GM19035 (cell line): Measurements from ENCODE around the gene B3GNT4.
"Not testable (repeated sequence)": the region's sequence is repeated elsewhere in the genome, so short reads cannot be mapped to it uniquely, and the experiment has no call there.

ENCODE experiments used
- ATAC-seq: cut with Tn5 transposase; IDR thresholded peaks from one replicate; pipeline ENCODE4 v1.9.1; 2021; ENCODE audit not compliant: unreplicated experiment

B3GNT4 gene

DNA sequence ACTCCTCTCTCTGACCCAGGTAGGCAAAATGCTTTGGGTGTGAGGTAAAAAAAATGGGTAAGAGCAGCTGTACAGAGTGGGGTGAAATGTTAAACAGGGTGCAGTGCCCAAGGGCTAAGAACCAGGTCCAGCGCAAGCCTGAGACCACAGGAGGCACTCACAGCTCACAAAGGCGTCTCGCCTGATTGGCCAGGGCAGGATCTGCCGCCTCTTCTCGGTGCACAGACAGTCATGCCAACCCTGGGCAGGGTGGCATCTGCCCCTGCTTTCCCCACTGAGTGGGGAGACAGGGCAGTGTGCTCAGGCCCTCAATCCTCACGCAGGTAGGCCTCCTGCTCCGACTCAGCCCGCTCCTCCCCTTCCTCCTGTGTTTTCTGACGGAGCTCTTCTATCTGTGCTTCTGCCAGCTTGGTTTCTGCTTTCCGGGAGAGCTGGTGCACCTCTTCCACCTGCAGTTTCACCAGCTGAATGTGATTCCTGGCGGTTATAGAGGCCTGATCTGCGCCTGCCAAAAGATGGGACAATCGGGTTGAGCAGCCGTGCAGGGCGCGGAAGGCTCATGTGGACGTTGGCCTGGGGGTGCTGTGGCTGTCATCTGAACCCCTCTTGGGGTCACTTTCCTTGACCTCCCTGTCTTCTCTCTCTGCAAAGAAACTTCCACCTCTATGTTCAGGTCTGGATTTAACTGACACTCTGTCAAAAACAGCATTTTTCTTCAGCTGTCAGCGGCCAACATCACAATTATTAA, 4.7 kb downstream of the B3GNT4 start:
- no peak for ATAC-seq

DNA sequence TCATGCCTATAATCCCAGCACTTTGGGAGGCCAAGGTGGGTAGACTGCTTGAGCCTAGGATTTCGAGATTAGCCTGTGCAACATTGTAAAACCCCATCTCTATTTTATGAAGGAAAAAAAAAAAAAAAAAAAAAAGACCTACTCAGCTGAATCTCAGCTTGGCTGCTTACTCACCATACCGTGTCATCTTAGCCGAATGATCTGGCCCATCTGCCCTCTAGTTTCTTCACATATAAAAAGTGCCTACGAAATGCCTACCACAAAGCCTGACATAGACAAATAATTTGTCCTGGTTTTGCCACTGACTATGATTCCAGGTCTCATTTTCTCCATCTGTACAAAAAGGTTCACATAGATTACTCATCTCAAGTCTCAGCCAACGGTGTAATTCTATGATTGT, 12.3 kb downstream of the B3GNT4 start:
- no peak for ATAC-seq

DNA sequence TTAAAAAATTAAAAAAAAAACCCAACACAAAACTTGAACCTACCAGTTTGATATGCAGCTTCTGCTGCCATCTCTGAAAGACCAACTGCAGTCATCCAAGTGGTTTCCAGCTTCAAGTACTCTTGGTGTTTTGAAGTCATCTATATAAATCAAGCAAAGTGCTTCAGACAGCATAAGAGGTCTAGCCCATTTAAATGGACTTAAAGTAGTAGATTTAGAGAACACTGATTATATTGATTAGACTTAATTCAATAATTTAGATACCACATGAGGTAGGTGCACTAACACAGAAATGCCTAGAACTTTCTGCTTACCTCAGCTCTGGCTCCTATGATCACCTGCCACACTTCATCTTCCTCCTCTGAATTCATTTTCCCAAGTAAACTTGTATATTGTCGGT, 12.9 kb downstream of the B3GNT4 start:
- no peak for ATAC-seq

DNA sequence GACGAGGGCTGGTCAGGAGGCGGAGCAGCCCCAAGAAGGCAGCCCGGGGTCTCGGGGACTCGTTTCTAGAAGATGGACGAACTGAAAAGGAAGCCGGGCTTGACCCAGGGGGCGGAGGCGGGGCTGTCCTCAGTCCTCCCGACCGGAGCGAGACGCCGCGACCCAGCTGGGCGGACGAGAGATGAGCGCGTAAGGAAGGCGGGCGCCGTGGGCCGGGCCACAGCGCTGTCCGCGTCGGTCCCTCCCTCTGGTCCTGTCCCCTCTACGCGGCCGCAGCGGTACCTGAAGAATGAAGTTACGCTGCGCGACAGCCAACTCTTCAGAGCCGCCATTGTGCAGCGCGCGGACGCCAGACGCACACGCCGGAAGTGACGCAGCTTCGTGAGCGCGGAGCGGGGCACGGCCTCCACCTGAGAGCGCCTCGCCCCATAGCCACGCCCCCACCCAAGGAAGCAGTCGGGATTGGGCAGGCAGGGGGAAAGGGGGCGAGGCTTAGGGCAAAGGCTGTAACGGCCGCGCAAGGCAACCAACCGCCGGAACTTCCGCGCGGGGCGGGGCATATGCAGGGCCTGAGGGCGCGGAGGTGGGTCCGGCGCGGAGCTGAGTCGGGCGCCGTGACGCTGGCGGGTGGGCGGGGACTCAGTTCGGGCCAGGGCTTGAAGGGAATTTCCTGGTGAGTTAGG, 22.3 kb downstream of the B3GNT4 start, which contains the start of gene DIABLO:
DIABLO (minus strand) TSS at position 370 of the 683 bp plus-strand sequence; CDS start at position 332, 38 bp downstream.
- ATAC-seq, result peak; percentile 86

DNA sequence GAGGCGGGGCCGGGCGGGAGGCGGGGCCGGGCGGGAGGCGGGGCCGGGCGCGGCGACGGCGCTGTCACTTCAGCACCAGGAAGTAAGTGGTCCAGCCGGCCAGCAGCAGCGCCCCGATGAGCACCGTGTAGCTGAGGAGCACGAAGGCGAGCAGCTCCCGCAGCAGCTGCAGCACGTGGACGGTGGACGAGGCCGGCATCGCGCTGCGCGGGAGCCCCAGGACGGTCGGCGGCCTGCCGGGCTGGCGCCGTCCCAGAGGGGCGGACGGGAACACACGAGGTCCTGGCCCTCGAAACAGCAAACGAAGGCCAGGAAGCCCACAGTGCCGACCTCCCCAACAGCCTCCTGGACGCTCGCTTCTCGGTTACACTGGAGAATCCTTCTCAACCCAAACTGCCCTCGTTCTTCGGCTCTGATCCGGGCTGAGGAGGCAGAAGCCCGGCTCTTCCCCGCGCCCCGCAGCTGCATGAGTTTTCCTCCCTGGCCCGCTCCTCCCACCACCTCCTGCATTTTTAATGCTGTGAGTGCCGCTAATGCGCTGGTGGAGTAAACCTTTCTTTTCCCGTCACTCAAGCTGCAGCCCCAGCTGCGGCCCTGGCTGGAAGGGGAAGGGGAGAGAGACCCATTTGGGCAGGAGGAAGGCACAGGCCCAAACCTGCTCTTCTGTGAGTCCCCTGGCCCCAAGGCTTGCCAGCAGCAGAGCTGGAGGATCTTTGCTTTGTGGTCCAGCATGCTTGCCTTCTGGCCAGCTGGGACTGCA, 23.0 kb downstream of the B3GNT4 start:
- no peak for ATAC-seq

DNA sequence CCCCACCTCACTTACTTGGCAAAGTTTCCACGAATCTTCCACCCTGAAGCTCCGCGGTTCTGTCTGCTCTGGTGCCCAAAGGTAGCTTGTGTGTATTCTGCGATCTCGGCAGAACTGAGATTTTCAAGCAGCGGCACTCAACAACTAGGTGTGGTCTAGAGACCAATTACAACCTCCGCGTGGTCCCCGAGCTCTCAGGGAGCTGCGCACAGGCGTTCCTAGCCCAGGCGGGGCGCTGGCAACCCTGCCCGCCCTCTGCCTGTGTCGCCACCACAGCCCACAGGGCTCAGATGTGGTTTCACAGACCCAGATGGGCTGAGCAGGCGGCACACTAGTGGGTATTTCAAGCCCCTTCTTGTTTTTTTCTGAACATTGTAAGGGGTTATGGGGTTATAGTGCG, 23.8 kb downstream of the B3GNT4 start:
- no peak for ATAC-seq

DNA sequence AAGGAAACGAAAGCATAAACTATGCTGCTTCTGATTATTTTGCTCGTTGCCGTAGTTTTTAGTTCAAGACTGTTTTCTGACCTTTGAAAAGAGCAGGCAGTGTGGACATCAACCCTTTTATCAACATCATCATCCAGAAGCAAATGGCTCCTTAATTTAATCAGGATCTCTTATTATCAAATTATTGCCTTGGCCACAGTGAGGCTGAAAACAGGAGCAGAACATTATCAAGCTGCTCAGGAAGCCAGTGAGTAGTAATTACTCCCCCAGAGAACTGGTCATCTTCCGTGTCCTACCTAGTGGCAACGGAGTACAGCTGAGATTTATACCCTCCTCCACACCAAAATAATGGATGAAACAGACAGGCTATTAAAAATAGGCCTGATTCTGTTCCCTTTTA, 24.6 kb downstream of the B3GNT4 start:
- ATAC-seq, result no peak

DNA sequence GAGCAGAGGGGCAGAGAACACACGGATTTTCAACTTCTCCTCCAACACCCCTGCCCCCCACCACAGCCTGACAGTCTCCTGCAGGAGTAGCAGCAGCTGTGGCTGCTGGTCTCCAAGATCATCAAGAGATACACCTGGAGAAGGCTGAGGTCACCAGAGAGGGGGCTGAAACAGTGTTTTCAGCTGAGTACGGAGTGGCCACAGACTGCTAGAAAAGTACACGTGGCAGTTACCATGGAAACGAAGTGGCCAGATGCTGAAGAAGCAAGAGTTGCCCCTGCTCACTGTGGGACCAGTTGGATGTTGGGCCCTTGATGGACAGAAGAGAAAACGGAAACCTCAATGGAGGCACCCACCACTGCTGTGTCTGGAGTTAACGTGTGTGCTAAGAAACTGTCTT, 27.3 kb downstream of the B3GNT4 start:
- no peak for ATAC-seq

DNA sequence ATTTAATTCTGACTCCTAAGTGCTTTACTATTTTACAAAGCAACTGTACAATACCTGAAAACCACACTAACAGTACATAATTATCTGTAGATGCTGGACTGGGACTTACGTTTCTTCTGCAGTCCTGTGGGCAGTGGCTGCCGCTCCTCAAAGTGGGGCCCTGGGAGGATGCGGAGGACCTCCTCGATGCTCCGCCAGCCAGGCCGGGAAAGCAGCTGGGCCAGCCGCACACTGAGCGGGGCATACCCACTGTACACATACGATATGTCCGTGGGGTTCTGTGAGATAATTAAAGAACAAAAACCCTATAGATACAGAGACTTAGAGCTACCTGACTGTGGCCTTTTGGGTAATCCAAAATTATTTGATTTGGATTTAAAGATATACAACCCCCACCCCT, 29.2 kb downstream of the B3GNT4 start:
- no peak for ATAC-seq

DNA sequence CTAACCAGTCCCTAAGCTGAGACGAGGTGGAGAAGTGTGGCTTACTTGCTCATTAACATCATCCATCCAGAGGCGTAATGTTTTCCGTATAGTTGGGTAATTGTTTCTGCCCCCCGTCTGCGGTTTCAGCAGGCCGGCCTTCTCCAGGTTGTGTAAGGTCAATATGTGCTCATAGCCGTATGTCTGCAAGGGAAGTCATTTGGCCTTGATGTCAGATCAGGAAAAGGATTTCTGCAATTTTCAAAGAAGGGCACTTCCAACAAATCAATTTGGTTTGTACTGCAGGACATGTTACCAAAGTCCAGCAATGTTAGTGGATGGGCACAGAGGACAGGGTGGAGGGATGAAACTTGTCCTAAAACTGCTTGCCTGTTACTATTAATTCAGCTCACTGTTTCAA, 32.2 kb downstream of the B3GNT4 start:
- no peak for ATAC-seq

DNA sequence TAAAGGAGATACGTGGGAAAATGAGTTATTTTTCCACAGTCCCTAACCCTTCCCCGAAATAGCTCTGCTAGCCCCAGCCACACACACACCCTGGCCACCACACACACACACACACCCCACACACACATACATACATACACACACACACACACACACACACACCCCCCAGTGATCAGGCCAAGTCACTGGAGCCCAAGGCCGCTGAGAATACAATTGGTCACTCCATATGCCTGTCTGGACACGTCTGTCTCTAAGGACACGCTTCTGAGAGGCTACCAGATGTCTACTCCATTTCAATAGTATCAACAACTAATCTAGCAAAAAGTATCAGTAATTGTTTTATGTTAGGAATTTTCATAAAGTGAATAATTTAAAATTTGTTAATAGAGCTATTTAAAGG, 35.4 kb downstream of the B3GNT4 start:
- ATAC-seq, result no peak

DNA sequence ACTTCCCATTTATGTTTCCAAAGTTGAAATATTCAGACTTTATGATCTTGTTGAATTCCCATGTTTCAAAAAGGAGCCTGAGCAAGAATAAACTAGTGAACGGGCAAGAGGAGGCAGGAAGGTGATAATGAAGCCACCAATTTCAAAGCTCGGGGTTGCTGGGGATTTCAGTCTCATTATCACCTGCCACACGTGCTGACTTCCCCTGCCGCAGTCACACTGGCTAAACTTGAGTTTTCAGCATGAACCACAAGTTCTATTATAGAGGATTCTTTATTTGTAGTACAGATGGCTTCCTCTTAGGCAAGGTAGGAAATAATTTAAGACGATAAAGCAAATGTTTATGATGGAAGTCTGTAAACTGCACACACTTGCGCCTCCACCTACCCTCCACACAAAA, 40.5 kb downstream of the B3GNT4 start:
- no peak for ATAC-seq

DNA sequence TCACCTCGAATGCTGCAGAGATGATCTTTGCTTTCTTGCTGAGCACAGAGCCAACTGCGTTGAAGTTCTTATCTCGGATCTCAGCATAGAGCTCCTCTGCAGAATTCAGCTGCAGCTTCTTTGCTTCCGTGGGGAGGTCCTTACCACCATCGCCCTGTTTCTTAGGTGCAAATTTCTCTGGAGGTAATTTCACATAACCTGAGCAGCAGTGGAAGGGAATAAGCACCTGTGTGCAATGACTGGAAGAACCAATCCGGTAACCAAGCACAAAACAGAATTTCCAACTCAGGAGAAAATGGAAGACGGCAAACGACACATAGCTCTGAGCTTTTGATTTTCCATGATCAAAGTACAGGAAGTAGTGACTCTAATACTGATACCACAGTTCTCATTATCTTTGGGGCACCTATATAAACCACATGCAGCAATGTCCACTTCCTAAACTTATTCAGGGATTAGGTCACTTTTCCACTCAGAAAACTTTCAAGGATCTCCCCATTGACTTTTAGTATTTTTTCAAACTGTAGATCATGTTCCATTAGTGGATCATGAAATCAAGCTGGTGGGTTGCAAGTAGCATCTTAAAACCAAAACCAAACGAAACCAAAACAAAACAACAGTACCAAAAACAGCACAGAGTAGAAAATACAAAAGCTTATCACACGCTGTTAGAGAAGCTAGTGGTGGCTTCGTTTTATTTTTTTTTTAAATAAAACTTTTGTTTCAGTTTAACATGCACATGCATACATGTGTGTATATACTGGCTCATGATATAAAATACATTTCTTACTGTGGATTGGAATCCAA, 41.3 kb downstream of the B3GNT4 start:
- ATAC-seq, result no peak

DNA sequence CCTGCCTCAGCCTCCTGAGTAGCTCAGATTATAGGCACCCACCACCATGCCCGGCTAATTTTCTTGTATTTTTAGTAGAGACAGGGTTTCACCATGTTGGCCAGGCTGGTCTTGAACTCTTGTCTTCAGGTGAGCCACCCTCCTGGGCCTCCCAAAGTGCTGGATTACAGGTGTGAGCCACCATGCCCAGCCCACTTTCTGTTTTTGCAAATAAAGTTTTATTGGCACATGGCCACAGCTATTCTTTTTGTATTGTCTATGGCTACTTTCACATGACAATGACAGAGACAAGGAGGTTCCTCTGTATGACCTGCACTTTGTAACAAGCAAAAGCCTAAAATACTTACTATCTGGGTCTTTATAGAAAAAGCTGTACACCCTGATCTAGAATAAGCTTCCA, 42.0 kb downstream of the B3GNT4 start:
- ATAC-seq, result no peak

DNA sequence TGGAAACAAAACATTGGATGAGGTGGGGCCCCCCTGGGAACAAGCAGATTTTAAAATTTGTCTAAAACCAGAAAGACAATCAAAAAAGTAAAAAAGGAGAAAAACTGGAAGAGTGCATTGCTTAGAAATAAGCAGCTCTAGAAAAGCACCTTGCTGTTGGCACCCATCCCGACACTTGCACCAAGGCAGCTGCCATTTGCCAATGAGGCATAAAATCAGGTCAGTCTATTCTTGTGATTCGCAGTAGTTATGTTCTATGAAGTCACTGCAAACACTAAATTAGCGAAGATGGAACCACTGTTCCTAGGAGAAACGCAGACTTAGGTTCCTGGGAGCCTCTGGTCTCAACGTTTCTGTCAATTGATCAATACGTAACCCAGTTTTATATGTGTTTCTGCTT, 46.5 kb downstream of the B3GNT4 start:
- no peak for ATAC-seq

DNA sequence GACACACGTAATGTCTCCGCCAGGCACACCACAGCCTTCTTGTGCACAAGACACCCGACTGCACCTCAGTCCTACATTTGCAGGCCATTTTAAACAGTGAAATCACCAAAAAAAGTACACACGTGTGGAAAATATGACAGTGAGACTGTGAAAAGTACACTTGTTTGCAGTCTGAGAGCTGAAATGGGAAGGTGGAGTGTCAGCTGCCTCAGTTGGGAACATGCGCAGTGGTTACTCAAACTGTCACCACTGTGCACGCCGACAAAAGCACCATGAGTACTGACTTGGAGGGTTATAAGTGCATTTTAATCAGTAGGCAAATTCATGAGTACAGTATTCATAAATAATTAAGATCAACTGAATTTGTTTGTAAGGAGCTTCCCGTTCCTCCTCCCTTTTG, 47.0 kb downstream of the B3GNT4 start:
- no peak for ATAC-seq

DNA sequence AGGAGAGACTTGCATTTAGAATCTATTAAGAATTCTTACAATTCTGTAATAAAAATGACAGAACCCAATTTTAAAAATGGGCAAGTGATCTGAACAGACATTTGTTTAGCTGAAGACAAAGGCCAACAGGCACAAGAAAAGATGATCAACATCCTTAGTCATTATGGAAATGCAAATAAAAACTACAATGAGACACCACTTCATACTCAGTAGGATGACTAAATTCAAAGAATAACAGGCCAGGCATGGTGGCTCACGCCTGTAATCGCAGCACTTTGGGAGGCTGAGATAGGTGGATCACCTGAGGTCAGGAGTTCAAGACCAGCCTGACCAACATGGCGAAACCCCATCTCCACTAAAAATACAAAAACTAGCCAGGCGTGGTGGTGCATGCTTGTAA, 55.0 kb downstream of the B3GNT4 start:
- ATAC-seq, result not testable (repeated sequence)
